K562 (cell line): ENCODE results near the gene KDM4C. TPM values are rescaled to one million over a fixed set of nuclear protein-coding genes. Genes with fewer than 3 reads are reported as not detected.

Experiments
- KDM5B ChIP-seq: fragments of 200-600 bp; sonication (generic); IDR thresholded peaks from 2 replicates; pipeline ENCODE4 v1.6.1; 2012; ENCODE audit warnings: low read depth, mild to moderate bottlenecking, moderate library complexity, low read length, control low read depth, inconsistent platforms; ENCODE audit not compliant: insufficient replicate concordance
- PCBP2 ChIP-seq: fragments of 200-400 bp; formaldehyde crosslinking; IDR thresholded peaks from 2 replicates; pipeline ENCODE4 v1.6.1; 2018; ENCODE audit warnings: low read length, low read depth, mild to moderate bottlenecking, moderate library complexity; ENCODE audit not compliant: poor library complexity, severe bottlenecking
- ZNF551 ChIP-seq: fragments of 250-450 bp; sonication (Bioruptor Pico); IDR thresholded peaks from 2 replicates; pipeline ENCODE4 v1.5.0; 2021; ENCODE audit warnings: mild to moderate bottlenecking, moderate library complexity
- ZNF655 ChIP-seq: fragments of 250-450 bp; sonication (Bioruptor Pico); IDR thresholded peaks from 2 replicates; pipeline ENCODE4 v1.5.0; 2021
- polyA plus RNA-seq, 8 experiments: library from polyadenylated mRNA; depleted of rRNA in 4 of 8; stranded (reverse) in 5 of 8; unstranded in 3 of 8; fragments of >200 nt; fragmentation: Nextera tagmentation in 2 of 8; fragmentation: Illumina TruSeq in 1 of 8; extraction: Ambion mirVana in 2 of 8; extraction: Trizol in 1 of 8; gene quantifications; 2 replicates each; pipeline versions ENCODE4 v1.2.1 to v1.2.3, GENCODE V29; 2011 to 2014; ENCODE audit warnings: inconsistent platforms in 1 of 8, missing spikeins in 1 of 8
- total RNA-seq, 7 experiments: library from RNA; depleted of rRNA in 6 of 7; stranded (reverse); fragments of >200 nt in 6 of 7; fragmentation: Illumina TruSeq in 2 of 7; extraction: Trizol in 2 of 7; gene quantifications; 2 replicates each; pipeline versions ENCODE4 v1.2.1 to v1.2.3, GENCODE V29; 2011 to 2021; ENCODE audit warnings: low replicate concordance in 1 of 7
- TF ChIP-seq, protein P1 (sequence below), 2 experiments: fragments of 450-650 bp; IDR thresholded peaks; 2 replicates each; pipeline ENCODE4 v1.6.1; 2018; ENCODE audit warnings: mild to moderate bottlenecking in 2 of 2, low read depth in 1 of 2; ENCODE audit not compliant: partially characterized antibody in 2 of 2

KDM4C gene
- total and polyA plus RNA-seq, 9 of the 15 experiments (the other 6 are each of a cell fraction or from before 2014, with no cell fraction given), result 5.4 to 17.0 (median 12.6) TPM

DNA sequence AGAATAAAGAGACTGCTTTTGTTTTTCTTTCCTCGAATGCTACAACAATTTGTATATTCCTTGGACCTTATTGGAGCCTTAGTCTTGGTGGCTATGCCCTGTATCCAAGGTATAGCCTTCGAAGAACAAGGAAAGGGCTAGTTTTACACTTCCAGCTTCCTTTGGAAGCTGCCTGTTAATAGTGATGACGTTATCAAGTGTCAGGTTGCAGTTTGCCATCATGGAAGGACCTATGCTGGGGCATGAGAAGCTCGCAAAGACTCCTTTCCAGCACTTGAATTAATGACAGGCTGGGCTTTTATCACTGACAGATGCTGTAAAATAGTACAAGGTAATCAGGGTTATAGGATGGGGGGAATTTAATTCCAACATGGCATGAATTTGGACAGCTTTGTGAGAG is 157.9 kb downstream of the KDM4C start (continued):
- TF ChIP-seq ZNF655 (CRISPR knock-in tag), result no peak
- TF ChIP-seq PCBP2, result no peak
- no peak for TF ChIP-seq KDM5B
- TF ChIP-seq, protein P1, sequence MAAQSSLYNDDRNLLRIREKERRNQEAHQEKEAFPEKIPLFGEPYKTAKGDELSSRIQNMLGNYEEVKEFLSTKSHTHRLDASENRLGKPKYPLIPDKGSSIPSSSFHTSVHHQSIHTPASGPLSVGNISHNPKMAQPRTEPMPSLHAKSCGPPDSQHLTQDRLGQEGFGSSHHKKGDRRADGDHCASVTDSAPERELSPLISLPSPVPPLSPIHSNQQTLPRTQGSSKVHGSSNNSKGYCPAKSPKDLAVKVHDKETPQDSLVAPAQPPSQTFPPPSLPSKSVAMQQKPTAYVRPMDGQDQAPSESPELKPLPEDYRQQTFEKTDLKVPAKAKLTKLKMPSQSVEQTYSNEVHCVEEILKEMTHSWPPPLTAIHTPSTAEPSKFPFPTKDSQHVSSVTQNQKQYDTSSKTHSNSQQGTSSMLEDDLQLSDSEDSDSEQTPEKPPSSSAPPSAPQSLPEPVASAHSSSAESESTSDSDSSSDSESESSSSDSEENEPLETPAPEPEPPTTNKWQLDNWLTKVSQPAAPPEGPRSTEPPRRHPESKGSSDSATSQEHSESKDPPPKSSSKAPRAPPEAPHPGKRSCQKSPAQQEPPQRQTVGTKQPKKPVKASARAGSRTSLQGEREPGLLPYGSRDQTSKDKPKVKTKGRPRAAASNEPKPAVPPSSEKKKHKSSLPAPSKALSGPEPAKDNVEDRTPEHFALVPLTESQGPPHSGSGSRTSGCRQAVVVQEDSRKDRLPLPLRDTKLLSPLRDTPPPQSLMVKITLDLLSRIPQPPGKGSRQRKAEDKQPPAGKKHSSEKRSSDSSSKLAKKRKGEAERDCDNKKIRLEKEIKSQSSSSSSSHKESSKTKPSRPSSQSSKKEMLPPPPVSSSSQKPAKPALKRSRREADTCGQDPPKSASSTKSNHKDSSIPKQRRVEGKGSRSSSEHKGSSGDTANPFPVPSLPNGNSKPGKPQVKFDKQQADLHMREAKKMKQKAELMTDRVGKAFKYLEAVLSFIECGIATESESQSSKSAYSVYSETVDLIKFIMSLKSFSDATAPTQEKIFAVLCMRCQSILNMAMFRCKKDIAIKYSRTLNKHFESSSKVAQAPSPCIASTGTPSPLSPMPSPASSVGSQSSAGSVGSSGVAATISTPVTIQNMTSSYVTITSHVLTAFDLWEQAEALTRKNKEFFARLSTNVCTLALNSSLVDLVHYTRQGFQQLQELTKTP (IDR thresholded peaks at IDR 0.05; ENCODE audit: low read depth in 1 of 2, partially characterized antibody in 2 of 2), result no peak
- no peak for TF ChIP-seq ZNF551 (CRISPR knock-in tag)
- TF ChIP-seq, all 486 proteins: peak for 0
